ENCODE data around the gene AREL1. TPM values are rescaled to one million over a fixed set of nuclear protein-coding genes. Genes with fewer than 3 reads are reported as not detected.

AREL1 gene
- total RNA-seq, 1 experiment from 2014 or later: 34.2 TPM

GRCh38 chr14:74739293-74740030, 26.6 kb upstream of the AREL1 start:
- no peaks in the 10 kb centered on the region for H3K27me3 Mint-ChIP-seq (ENCODE audit: low read depth)
- H2BK5ac ChIP-seq (ENCODE audit: insufficient read length, low read length): no peak overlapping the region
- H3K27ac ChIP-seq (ENCODE audit: insufficient read length, low read depth, low read length): no peak overlapping the region
- H2BK120ac ChIP-seq (ENCODE audit: low read depth, low read length, poor library complexity, severe bottlenecking): no peak overlapping the region
- H3K23ac ChIP-seq (ENCODE audit: insufficient read length, low read depth, low read length): no peak overlapping the region
- H2BK20ac ChIP-seq (ENCODE audit: low read depth, low read length, poor library complexity, severe bottlenecking): no peak overlapping the region
- H3K36me3 Mint-ChIP-seq (ENCODE audit: insufficient read depth in 1 of 3, low read depth in 3 of 3): peaks cover 8 to 30% (median 26%) of the 10 kb centered on the region in 3 experiments; a peak in 6 of 7 replicates
- no peaks in the 10 kb centered on the region for H3K79me1 ChIP-seq (ENCODE audit: insufficient read depth, low read depth, low read length, poor library complexity, severe bottlenecking)
- no peak overlapping the region for H2AK5ac ChIP-seq (ENCODE audit: insufficient read length, low read length)
- H2BK15ac ChIP-seq (ENCODE audit: low read depth, low read length): no peak overlapping the region
- no peak for TF ChIP-seq CTCF (conservative IDR thresholded peaks at IDR 0.05)
- H3K9me3 Mint-ChIP-seq: no peaks in the 10 kb centered on the region
- H3K27ac Mint-ChIP-seq: no peak overlapping the region
- H4K91ac ChIP-seq (ENCODE audit: insufficient read length, low read depth, low read length): no peak overlapping the region
- WGBS (ENCODE audit: extremely low coverage, insufficient read length, low lambda C conversion rate): no CpG with 5 or more reads among the region's 8 CpGs
- H3K9me3 ChIP-seq (ENCODE audit: control insufficient read depth, low read depth, low read length): no peaks in the 10 kb centered on the region
- H3K79me2 ChIP-seq (ENCODE audit: insufficient read depth, low read length): no peaks in the 10 kb centered on the region
- no peaks in the 10 kb centered on the region for H3K23me2 ChIP-seq (ENCODE audit: insufficient read length, low read depth, low read length, poor library complexity, severe bottlenecking)
- no peak overlapping the region for H4K5ac ChIP-seq (ENCODE audit: insufficient read length, low read depth, low read length)
- no peak overlapping the region for H4K8ac ChIP-seq (replicated peaks; ENCODE audit: insufficient read length, low read depth, low read length)
- no peak for DNase-seq
- no peak overlapping the region for H3K4ac ChIP-seq (ENCODE audit: low read depth, low read length)
- H3K4me1 ChIP-seq (ENCODE audit: insufficient read depth, low read length): no peaks in the 10 kb centered on the region
- no peak overlapping the region for H3T11ph ChIP-seq (ENCODE audit: low read length)
- H2AFZ ChIP-seq (ENCODE audit: low read length): no peak overlapping the region
- no peak overlapping the region for H3K14ac ChIP-seq (ENCODE audit: insufficient read depth, low read length)
- H3K56ac ChIP-seq (ENCODE audit: insufficient read length, low read depth, low read length): no peak overlapping the region
- H3K4me2 ChIP-seq (ENCODE audit: insufficient read depth, insufficient read length, low read length): no peak overlapping the region
- H3K4me1 Mint-ChIP-seq: no peaks in the 10 kb centered on the region
- H3K18ac ChIP-seq (ENCODE audit: insufficient read length, low read depth, low read length): no peak overlapping the region
- H4K20me1 ChIP-seq (ENCODE audit: control insufficient read depth, insufficient read depth, insufficient read length): no peaks in the 10 kb centered on the region
- H3K9ac ChIP-seq (ENCODE audit: extremely low read depth, insufficient read length, low read length): no peak overlapping the region
- H2BK12ac ChIP-seq (ENCODE audit: insufficient read length, low read depth, low read length): no peak overlapping the region
- no peak overlapping the region for H3K4me3 Mint-ChIP-seq
- no peaks in the 10 kb centered on the region for H3K27me3 ChIP-seq (ENCODE audit: insufficient read depth, low read length)
